Stomach (tissue), 9 donors: Measurements from ENCODE around the gene DEFB113. TPM values are rescaled to one million over a fixed set of nuclear protein-coding genes. Genes with fewer than 3 reads are reported as not detected.
"Not testable (repeated sequence)": the region's sequence is repeated elsewhere in the genome, so short reads cannot be mapped to it uniquely, and the experiment has no call there.

Source experiments
- DNase-seq, 2 donors: peaks; one replicate each; pipeline versions ENCODE4 v3.0.0 to v3.0.0-alpha.2; 2013 to 2019
- H3K27ac ChIP-seq, 5 donors: fragments of 200-600 bp in 4 of 5; sonication (generic) in 4 of 5; one replicate each; pipeline ENCODE4 v1.5.1; 2013 to 2019; ENCODE audit warnings: mild to moderate bottlenecking in 1 of 5, moderate library complexity in 1 of 5
- H3K27me3 ChIP-seq, 3 donors: fragments of 200-600 bp; sonication (generic); one replicate each; pipeline ENCODE4 v1.5.1; 2017 to 2019; ENCODE audit warnings: mixed run types in 1 of 3
- H3K36me3 ChIP-seq, 4 donors: fragments of 200-600 bp; sonication (generic); 1 replicate in 3 of 4; 2 replicates in 1 of 4; pipeline ENCODE4 v1.5.1; 2016 to 2019
- H3K4me1 ChIP-seq, 4 donors: fragments of 200-600 bp; sonication (generic); one replicate each; pipeline ENCODE4 v1.5.1; 2016 to 2019
- H3K4me3 ChIP-seq, 4 donors: fragments of 200-600 bp; sonication (generic) in 3 of 4; one replicate each; pipeline ENCODE4 v1.5.1; 2016 to 2019; ENCODE audit warnings: mild to moderate bottlenecking in 1 of 4
- H3K9me3 ChIP-seq, 4 donors: fragments of 200-600 bp; sonication (generic); one replicate each; pipeline ENCODE4 v1.5.1; 2016 to 2019
- CTCF ChIP-seq, 7 experiments: fragments of 450-650 bp in 4 of 7; fragments of 200-600 bp in 3 of 7; sonication (generic) in 3 of 7; IDR thresholded peaks; one replicate each; pipeline ENCODE4 v1.5.1; 2016 to 2019; ENCODE audit warnings: antibody characterized with exemption in 7 of 7, control low read depth in 2 of 7, mild to moderate bottlenecking in 1 of 7
- EP300 ChIP-seq: sonication (generic); formaldehyde crosslinking; IDR thresholded peaks from one replicate; pipeline ENCODE4 v1.6.1; 2017; ENCODE audit warnings: antibody characterized with exemption
- POLR2A ChIP-seq, 4 donors: fragments of 450-650 bp; IDR thresholded peaks; one replicate each; pipeline ENCODE4 v1.6.1; 2016; ENCODE audit warnings: antibody characterized with exemption in 4 of 4, control low read depth in 2 of 4, mild to moderate bottlenecking in 1 of 4, moderate library complexity in 1 of 4
- POLR2AphosphoS5 ChIP-seq, 3 donors: sonication (generic); formaldehyde crosslinking; IDR thresholded peaks; one replicate each; pipeline ENCODE4 v1.6.1; 2016; ENCODE audit warnings: antibody characterized with exemption in 3 of 3
- WGBS, 5 donors: extraction: QIAGEN DNeasy Blood & Tissue Kit in 3 of 5; methylation state at CpG; one replicate each; pipeline versions ENCODE4 v1.1.5 to v1.1.7; 2013 to 2018; 5-methylcytosine and 5-hydroxymethylcytosine counted together
- intact Hi-C: fragments of 100-400 bp; cut with DNase I; formaldehyde crosslinking; loops from one replicate; pipeline ENCODE4 v1.15.1; 2023; ENCODE audit warnings: low total_unique reads
- polyA plus RNA-seq, 3 donors: library from polyadenylated mRNA; stranded (reverse); fragments of 200-250 nt; gene quantifications; one replicate each; pipeline ENCODE4 v1.2.3, GENCODE V29; 2013
- total RNA-seq, 5 donors: library from RNA; depleted of rRNA; stranded (reverse); fragments of >200 nt; gene quantifications; one replicate each; pipeline versions ENCODE4 v1.1.0 to v1.2.3, GENCODE V29; 2014 to 2016
- donor health status: healthy with polysubstance abuse.
- donor health status: Bipolar disorder and iron deficiency.
- donor health status: healthy.

The DEFB113 gene
- total and polyA plus RNA-seq, 8 donors: not detected

GRCh38 chr6:49950415-49950751 lies 19.0 kb downstream of the DEFB113 start:
- no peak for TF ChIP-seq POLR2A (IDR thresholded peaks at IDR 0.05)
- TF ChIP-seq EP300: no peak
- no peak for TF ChIP-seq CTCF (IDR thresholded peaks at IDR 0.05)
- TF ChIP-seq POLR2AphosphoS5 (IDR thresholded peaks at IDR 0.05): no peak
- intact Hi-C loops: no loop called here
- Histone ChIP-seq H3K36me3 (no peaks in the 10 kb centered on the region), H3K4me1 (no peaks in the 10 kb centered on the region), H3K9me3 (no peaks in the 10 kb centered on the region), H3K4me3 (no peak overlapping the region), H3K27me3 (no peaks in the 10 kb centered on the region), H3K27ac (no peak overlapping the region)
- 95 to 98% (median 97%) methylated on average over 2 of the region's 2 CpGs for WGBS, 5 donors
- no peak for DNase-seq

- DNase-seq: no peak
- no peaks in the 10 kb centered on the region for H3K4me1 ChIP-seq
- WGBS, 5 donors: 77 to 87% (median 83%) methylated on average over 4 of the region's 4 CpGs
- H3K27ac ChIP-seq: no peak overlapping the region
- intact Hi-C loops: no loop called here
- H3K36me3 ChIP-seq: no peaks in the 10 kb centered on the region
- no peaks in the 10 kb centered on the region for H3K27me3 ChIP-seq
- no peak overlapping the region for H3K4me3 ChIP-seq
- no peak for TF ChIP-seq CTCF (IDR thresholded peaks at IDR 0.05)
- TF ChIP-seq POLR2A (IDR thresholded peaks at IDR 0.05): no peak
- no peak for TF ChIP-seq POLR2AphosphoS5 (IDR thresholded peaks at IDR 0.05)
- no peak for TF ChIP-seq EP300
- peaks cover 0 to 8% (median 0%) of the 10 kb centered on the region in 4 donors for H3K9me3 ChIP-seq
Measured at GRCh38 chr6:49949062-49949461, 20.4 kb downstream of the DEFB113 start.

GRCh38 chr6:49946835-49947234 lies 22.6 kb downstream of the DEFB113 start:
- intact Hi-C loops: no loop called here
- WGBS, 5 donors: 60 to 86% (median 85%) methylated on average over 2 of the region's 2 CpGs

GRCh38 chr6:49944068-49944467 lies 25.4 kb downstream of the DEFB113 start:
- intact Hi-C loops, H3K4me3 ChIP-seq, H3K27ac ChIP-seq, H3K4me1 ChIP-seq, H3K27me3 ChIP-seq, DNase-seq, H3K36me3 ChIP-seq: not testable (repeated sequence)
- peaks cover 0 to 12% (median 0%) of the 10 kb centered on the region in 4 donors for H3K9me3 ChIP-seq
- 82 to 93% (median 92%) methylated on average over 3 of the region's 3 CpGs for WGBS, 5 donors

More at GRCh38 chr6:49946835-49947234, 22.6 kb downstream of the DEFB113 start:
- TF ChIP-seq CTCF (IDR thresholded peaks at IDR 0.05) (no peak), POLR2A (IDR thresholded peaks at IDR 0.05) (no peak), EP300 (no peak), POLR2AphosphoS5 (IDR thresholded peaks at IDR 0.05) (no peak)
- H3K27ac ChIP-seq: no peak overlapping the region
- H3K36me3 ChIP-seq: no peaks in the 10 kb centered on the region
- H3K27me3 ChIP-seq: no peaks in the 10 kb centered on the region
- DNase-seq: no peak
- peaks cover 0 to 12% (median 0%) of the 10 kb centered on the region in 4 donors for H3K9me3 ChIP-seq
- no peak overlapping the region for H3K4me3 ChIP-seq
- no peaks in the 10 kb centered on the region for H3K4me1 ChIP-seq

GRCh38 chr6:49939993-49940498 lies 29.4 kb downstream of the DEFB113 start:
- WGBS, 5 donors: 42 to 57% (median 45%) methylated on average over 3 of the region's 3 CpGs

More at GRCh38 chr6:49939993-49940498, 29.4 kb downstream of the DEFB113 start:
- peak in 1 of 2 donors; percentile 40 for DNase-seq
- Histone ChIP-seq H3K9me3 (peaks cover 0 to 12% (median 0%) of the 10 kb centered on the region in 4 donors), H3K4me3 (no peak overlapping the region), H3K27me3 (no peaks in the 10 kb centered on the region), H3K36me3 (no peaks in the 10 kb centered on the region), H3K27ac (no peak overlapping the region), H3K4me1 (no peaks in the 10 kb centered on the region)
- TF ChIP-seq CTCF (IDR thresholded peaks at IDR 0.05): no peak
- no peak for TF ChIP-seq EP300
- TF ChIP-seq POLR2A (IDR thresholded peaks at IDR 0.05): no peak
- no peak for TF ChIP-seq POLR2AphosphoS5 (IDR thresholded peaks at IDR 0.05)
- intact Hi-C loops: no loop called here
